ENCODE data around the gene SAFB. TPM values are rescaled to one million over a fixed set of nuclear protein-coding genes. Genes with fewer than 3 reads are reported as not detected.

The SAFB gene
- total and polyA plus RNA-seq, 7 donors: 51.3 to 88.9 (median 62.1) TPM

- 1 to 2% (median 1%) methylated on average over 73 of the region's 73 CpGs for WGBS, 3 donors
- intact Hi-C loops (cut with DNase I): loop anchor here in 1 of 2 donors (2.0 kb wide), 1 partner anchor 28 kb away; no protein-coding TSS in a partner anchor
- Histone ChIP-seq H3K36me3 (ENCODE audit: insufficient read depth in 1 of 2, low read depth in 1 of 2) (peaks cover 2 to 37% of the 10 kb centered on the region in 2 donors), H3K4me3 (peak within 1 kb of the TSS; percentile 97), H3K27me3 (ENCODE audit: insufficient read depth in 3 of 3, low read length in 2 of 3) (no peaks in the 10 kb centered on the region), H3K4me1 (peaks cover 15% of the 10 kb centered on the region), H3K27ac (peak within 1 kb of the TSS; percentile 91), H3K9me3 (no peaks in the 10 kb centered on the region)
- TF ChIP-seq CTCF (IDR thresholded peaks at IDR 0.05): peak; percentile 93
- peak; percentile 98 to 99 for DNase-seq
- ATAC-seq: peak; percentile 70 to 79 (median 75)
These were observed 67.5 kb downstream of the SAFB start, which contains the start of gene RPL36 for GRCh38 chr19:5690125-5690954. TSS of gene RPL36 (plus strand) at chr19:5690295. CDS start at chr19:5690508, 213 bp downstream.

GRCh38 chr19:5690955-5691821 is 68.3 kb downstream of the SAFB start:
- Histone ChIP-seq H3K27me3 (ENCODE audit: insufficient read depth in 3 of 3, low read length in 2 of 3) (no peaks in the 10 kb centered on the region), H3K27ac (peak overlapping the region; percentile 91), H3K4me1 (peaks cover 13% of the 10 kb centered on the region), H3K36me3 (ENCODE audit: insufficient read depth in 1 of 2, low read depth in 1 of 2) (peaks cover 7 to 46% of the 10 kb centered on the region in 2 donors), H3K9me3 (no peaks in the 10 kb centered on the region), H3K4me3 (peak overlapping the region; percentile 97)
- DNase-seq (peak; percentile 65 to 85), ATAC-seq (peak in 1 of 4 donors; percentile 20)
- intact Hi-C loops (cut with DNase I): loop anchor here in 1 of 2 donors (2.0 kb wide), 1 partner anchor 28 kb away; no protein-coding TSS in a partner anchor
- 10 to 15% (median 14%) methylated on average over 51 to 54 of the region's 54 CpGs for WGBS, 3 donors
- TF ChIP-seq CTCF (IDR thresholded peaks at IDR 0.05): no peak

GRCh38 chr19:5691822-5692722 is 69.2 kb downstream of the SAFB start:
- Histone ChIP-seq H3K4me1 (peaks cover 11% of the 10 kb centered on the region), H3K4me3 (peak overlapping the region; percentile 97), H3K27ac (peak overlapping the region; percentile 91), H3K27me3 (ENCODE audit: insufficient read depth in 3 of 3, low read length in 2 of 3) (no peaks in the 10 kb centered on the region), H3K36me3 (ENCODE audit: insufficient read depth in 1 of 2, low read depth in 1 of 2) (peaks cover 10 to 55% of the 10 kb centered on the region in 2 donors), H3K9me3 (no peaks in the 10 kb centered on the region)
- DNase-seq: no peak
- TF ChIP-seq CTCF (IDR thresholded peaks at IDR 0.05): no peak
- WGBS, 3 donors: 52 to 67% (median 59%) methylated on average over 40 to 42 of the region's 42 CpGs
- ATAC-seq: no peak
- intact Hi-C loops (cut with DNase I): loop anchor here in 1 of 2 donors (2.0 kb wide), 1 partner anchor 27 kb away; no protein-coding TSS in a partner anchor

- Histone ChIP-seq H3K36me3 (ENCODE audit: insufficient read depth in 1 of 2, low read depth in 1 of 2) (peaks cover 10 to 56% of the 10 kb centered on the region in 2 donors), H3K27me3 (ENCODE audit: insufficient read depth in 3 of 3, low read length in 2 of 3) (no peaks in the 10 kb centered on the region), H3K4me1 (peaks cover 11% of the 10 kb centered on the region), H3K4me3 (no peak overlapping the region), H3K9me3 (no peaks in the 10 kb centered on the region), H3K27ac (peak overlapping the region; percentile 91)
- DNase-seq (no peak), ATAC-seq (no peak)
- 61 to 73% (median 68%) methylated on average over 7 of the region's 7 CpGs for WGBS, 3 donors
- intact Hi-C loops (cut with DNase I): no loop called here
- no peak for TF ChIP-seq CTCF (IDR thresholded peaks at IDR 0.05)
These were observed 69.9 kb downstream of the SAFB start for GRCh38 chr19:5692723-5693194.

All from psoas muscle (tissue), 8 donors.